Natural killer cell (primary cell): ENCODE results near the gene LTN1. TPM values are rescaled to one million over a fixed set of nuclear protein-coding genes. Genes with fewer than 3 reads are reported as not detected.

Experiments used
- ATAC-seq, 3 donors: fragments of 150-1000 bp in 2 of 3; fragments of 200-7000 bp in 1 of 3; cut with Tn5 transposase; 1 replicate in 1 of 3; 2 replicates in 2 of 3; pipeline ENCODE4 v1.10.0; 2021; ENCODE audit warnings: mild to moderate bottlenecking in 2 of 3, moderate library complexity in 2 of 3
- DNase-seq, 2 donors: peaks; one replicate each; pipeline versions ENCODE4 v3.0.0 to v3.0.0-alpha.2; 2013 to 2021; ENCODE audit warnings: mixed read lengths in 1 of 2
- H3K27ac ChIP-seq: one replicate; pipeline ENCODE4 v1.5.1; 2013; ENCODE audit warnings: mild to moderate bottlenecking, low read length
- H3K27me3 ChIP-seq: one replicate; pipeline ENCODE4 v1.6.1; 2013; ENCODE audit warnings: low read length; ENCODE audit not compliant: control insufficient read depth, insufficient read depth
- H3K36me3 ChIP-seq: one replicate; pipeline ENCODE4 v1.6.1; 2013; ENCODE audit warnings: low read length; ENCODE audit not compliant: control insufficient read depth, insufficient read depth
- H3K4me1 ChIP-seq: one replicate; pipeline ENCODE4 v1.6.1; 2013; ENCODE audit warnings: low read length; ENCODE audit not compliant: control insufficient read depth, insufficient read depth
- H3K4me3 ChIP-seq: one replicate; pipeline ENCODE4 v1.5.1; 2013; ENCODE audit warnings: low read length
- H3K9me3 ChIP-seq: one replicate; pipeline ENCODE4 v1.6.1; 2013; ENCODE audit warnings: low read length; ENCODE audit not compliant: control insufficient read depth, insufficient read depth
- H3K27ac Mint-ChIP-seq, 2 donors: one replicate each; pipeline ENCODE4 v1.8.0; 2022; ENCODE audit warnings: mild to moderate bottlenecking in 2 of 2, mixed read lengths in 2 of 2, moderate library complexity in 1 of 2
- H3K27me3 Mint-ChIP-seq, 2 donors: one replicate each; pipeline ENCODE4 v1.8.0; 2022; ENCODE audit warnings: low read depth in 2 of 2, mixed read lengths in 2 of 2
- H3K36me3 Mint-ChIP-seq: one replicate; pipeline ENCODE4 v1.8.0; 2022; ENCODE audit warnings: mixed read lengths
- H3K4me1 Mint-ChIP-seq, 2 donors: one replicate each; pipeline ENCODE4 v1.8.0; 2022; ENCODE audit warnings: mixed read lengths in 2 of 2
- H3K4me3 Mint-ChIP-seq: one replicate; pipeline ENCODE4 v1.8.0; 2022; ENCODE audit warnings: mild to moderate bottlenecking, moderate library complexity, mixed read lengths
- H3K9me3 Mint-ChIP-seq, 2 donors: one replicate each; pipeline ENCODE4 v1.8.0; 2022; ENCODE audit warnings: mixed read lengths in 2 of 2
- CTCF ChIP-seq: fragments of 200-600 bp; IDR thresholded peaks from one replicate; pipeline ENCODE4 v1.8.0; 2022; ENCODE audit warnings: antibody characterized with exemption
- WGBS: methylation state at CpG from one replicate; pipeline ENCODE4 v1.1.7; 2013; ENCODE audit warnings: missing lambda C conversion rate; ENCODE audit not compliant: insufficient coverage; 5-methylcytosine and 5-hydroxymethylcytosine counted together
- intact Hi-C: fragments of 100-400 bp; cut with micrococcal nuclease; formaldehyde crosslinking; loops from one replicate; pipeline ENCODE4 v1.14.2; 2022
- total RNA-seq, 4 donors: library from RNA; stranded (reverse); fragments of 120-200 nt in 1 of 4; gene quantifications; one replicate each; pipeline versions ENCODE4 v1.2.3 to v1.2.4, GENCODE V29; 2013 to 2022

Gene LTN1
- total RNA-seq, 3 donors from 2014 or later (not counting 1 experiment from before 2014, with no cell fraction given) = 33.7 to 43.1 (median 35.0) TPM

DNA sequence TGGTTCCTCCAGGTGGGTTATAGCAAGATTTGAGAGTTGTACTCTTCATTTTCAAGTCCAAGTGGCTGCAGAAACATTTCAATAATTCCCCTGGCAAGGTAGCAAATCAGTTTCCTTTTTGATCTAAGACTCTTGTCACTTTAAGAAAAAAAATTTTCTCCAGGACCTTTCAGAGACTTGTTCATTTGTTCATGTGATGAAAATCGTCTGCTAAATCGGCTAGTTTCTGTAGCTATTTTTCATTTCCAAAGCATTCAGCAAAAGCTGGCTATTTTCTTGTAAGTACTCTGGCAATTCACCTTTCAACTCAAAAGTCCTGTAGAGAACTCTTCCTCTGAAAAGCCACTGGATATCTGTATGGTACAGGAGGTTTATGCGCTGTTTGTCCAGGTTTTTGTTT is 93.5 kb downstream of the LTN1 start:
- H3K4me1 Mint-ChIP-seq = no peaks in the 10 kb centered on the region
- intact Hi-C loops = no loop called here
- no peak for DNase-seq
- no peak overlapping the region for H3K27ac ChIP-seq
- H3K9me3 ChIP-seq = no peaks in the 10 kb centered on the region
- H3K4me1 ChIP-seq = no peaks in the 10 kb centered on the region
- no peak overlapping the region for H3K4me3 ChIP-seq
- no peaks in the 10 kb centered on the region for H3K27me3 ChIP-seq
- no peaks in the 10 kb centered on the region for H3K36me3 ChIP-seq
- H3K9me3 Mint-ChIP-seq = peaks cover 0 to 2% of the 10 kb centered on the region in 2 donors
- peaks cover 2 to 40% of the 10 kb centered on the region in 2 donors for H3K27me3 Mint-ChIP-seq
- TF ChIP-seq CTCF = no peak
- H3K4me3 Mint-ChIP-seq = no peak overlapping the region
- no peak overlapping the region for H3K27ac Mint-ChIP-seq
- no peak for ATAC-seq
- WGBS = 92% methylated on average over 3 of the region's 3 CpGs
- no peaks in the 10 kb centered on the region for H3K36me3 Mint-ChIP-seq

DNA sequence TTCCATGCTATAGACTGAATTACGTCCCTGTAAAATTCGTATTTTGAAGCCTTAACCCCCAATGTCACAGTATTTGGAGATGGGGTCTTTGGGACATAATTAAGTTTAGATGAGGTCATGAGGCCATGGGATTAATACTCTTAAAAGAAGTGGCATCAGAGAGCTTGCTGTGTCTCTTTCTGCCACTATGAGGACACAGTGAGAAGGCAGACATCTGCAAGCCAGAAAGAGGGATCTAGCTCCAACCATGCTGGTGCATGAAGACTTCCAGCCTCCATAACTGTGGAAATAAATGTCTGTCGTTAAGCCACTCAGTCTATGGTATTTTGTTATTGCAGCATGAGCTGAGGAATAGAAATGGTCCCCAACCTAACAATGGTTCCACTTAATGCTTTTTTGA is 99.0 kb downstream of the LTN1 start:
- peaks cover 17 to 48% of the 10 kb centered on the region in 2 donors for H3K27me3 Mint-ChIP-seq
- H3K9me3 Mint-ChIP-seq = no peaks in the 10 kb centered on the region
- H3K9me3 ChIP-seq = no peaks in the 10 kb centered on the region
- no peaks in the 10 kb centered on the region for H3K4me1 ChIP-seq
- H3K36me3 ChIP-seq = no peaks in the 10 kb centered on the region
- H3K27ac Mint-ChIP-seq = no peak overlapping the region
- intact Hi-C loops = no loop called here
- no peak overlapping the region for H3K4me3 ChIP-seq
- peaks cover 3% of the 10 kb centered on the region for H3K27me3 ChIP-seq
- no peak overlapping the region for H3K27ac ChIP-seq
- H3K4me3 Mint-ChIP-seq = no peak overlapping the region
- no peak for TF ChIP-seq CTCF
- 85% methylated on average over 3 of the region's 3 CpGs for WGBS
- no peaks in the 10 kb centered on the region for H3K36me3 Mint-ChIP-seq
- no peaks in the 10 kb centered on the region for H3K4me1 Mint-ChIP-seq
- ATAC-seq (no peak), DNase-seq (no peak)

DNA sequence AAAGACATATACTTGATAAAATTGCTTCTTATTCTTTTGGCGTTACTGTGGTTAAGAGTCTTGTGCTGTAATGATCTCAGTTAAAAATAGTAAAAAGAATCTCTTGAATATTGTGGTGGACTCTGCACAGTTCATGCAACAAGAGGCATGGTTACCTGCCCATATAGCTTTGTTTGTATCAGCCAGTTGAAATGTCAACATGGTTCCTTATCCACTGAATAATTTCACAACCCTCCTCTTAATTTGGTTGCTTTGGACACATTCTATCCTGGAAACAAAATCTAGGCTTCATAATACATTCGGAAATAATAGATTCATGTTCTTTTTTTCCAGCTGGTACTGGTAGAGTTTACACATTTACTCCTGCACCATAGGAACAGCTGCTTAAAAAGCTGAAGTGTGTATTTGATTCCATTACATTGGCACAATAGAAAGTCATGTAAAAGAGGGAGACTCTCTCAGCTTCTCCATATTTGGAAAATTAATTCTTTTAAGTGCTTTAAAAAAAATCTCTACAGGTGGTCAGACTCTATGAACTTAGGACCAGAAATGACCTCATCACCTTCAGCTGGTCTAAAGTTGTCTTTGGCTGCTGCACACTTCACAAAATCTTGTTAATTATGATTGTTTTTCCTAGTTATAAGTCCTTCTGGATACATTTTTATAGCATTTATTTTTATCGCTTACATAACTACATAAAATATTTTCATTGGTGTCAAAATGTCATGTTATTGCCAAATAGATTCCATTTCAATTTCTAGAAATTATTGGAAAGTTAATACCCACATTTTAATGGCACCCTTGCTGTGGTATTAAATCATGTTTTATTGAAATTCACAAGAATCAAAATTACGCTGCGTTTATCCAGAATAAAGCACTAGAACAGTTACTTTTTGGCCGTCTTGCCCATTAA is 100.2 kb downstream of the LTN1 start:
- Mint-ChIP-seq H3K27me3 (peaks cover 23 to 51% of the 10 kb centered on the region in 2 donors), H3K4me3 (no peak overlapping the region), H3K9me3 (no peaks in the 10 kb centered on the region), H3K27ac (no peak overlapping the region), H3K4me1 (no peaks in the 10 kb centered on the region), H3K36me3 (no peaks in the 10 kb centered on the region)
- H3K4me3 ChIP-seq = no peak overlapping the region
- no peak for DNase-seq
- H3K9me3 ChIP-seq = no peaks in the 10 kb centered on the region
- H3K27ac ChIP-seq = no peak overlapping the region
- intact Hi-C loops = no loop called here
- H3K4me1 ChIP-seq = no peaks in the 10 kb centered on the region
- 72% methylated on average over 5 of the region's 6 CpGs for WGBS
- H3K36me3 ChIP-seq = no peaks in the 10 kb centered on the region
- no peak for TF ChIP-seq CTCF
- H3K27me3 ChIP-seq = peaks cover 3% of the 10 kb centered on the region
- no peak for ATAC-seq
